Thyroid gland (tissue), 4 donors: ENCODE results near the gene USP26.

Experiments used
- CTCF ChIP-seq, 6 experiments: fragments of 200-600 bp in 3 of 6; fragments of 450-650 bp in 3 of 6; sonication (generic) in 3 of 6; IDR thresholded peaks; one replicate each; pipeline ENCODE4 v1.5.1; 2016 to 2019; ENCODE audit warnings: antibody characterized with exemption in 6 of 6, mild to moderate bottlenecking in 2 of 6, inconsistent platforms in 1 of 6, moderate library complexity in 1 of 6
- POLR2A ChIP-seq, 2 donors: fragments of 450-650 bp; IDR thresholded peaks; one replicate each; pipeline ENCODE4 v1.6.1; 2017; ENCODE audit warnings: antibody characterized with exemption in 2 of 2, mild to moderate bottlenecking in 2 of 2, moderate library complexity in 1 of 2

DNA sequence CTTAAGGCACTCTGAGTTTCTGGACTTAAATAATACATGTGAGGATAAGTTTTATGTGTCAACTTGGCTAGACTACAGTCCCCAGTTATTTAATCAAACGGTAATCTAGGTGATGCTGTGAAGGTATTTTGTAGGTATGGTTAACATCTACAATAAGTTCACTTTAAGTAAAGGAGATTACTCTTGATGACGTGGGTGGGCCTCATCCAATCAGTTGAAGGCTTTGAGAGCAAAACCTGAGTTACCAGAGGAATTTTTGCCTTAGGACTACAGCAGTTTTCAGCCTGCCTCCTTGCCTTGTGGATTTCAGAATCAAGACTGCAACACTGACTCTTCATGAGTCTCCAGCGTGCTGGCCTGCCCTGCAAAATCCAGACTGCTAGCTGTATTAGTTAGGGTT is 78.7 kb downstream of the USP26 start:
- TF ChIP-seq CTCF (IDR thresholded peaks at IDR 0.05) (no peak), POLR2A (IDR thresholded peaks at IDR 0.05) (no peak)
